ENCODE data around the gene DBF4B. TPM values are rescaled to one million over a fixed set of nuclear protein-coding genes. Genes with fewer than 3 reads are reported as not detected.
A peak's percentile ranks its signal among the peaks of the same experiment; 100 is the strongest.

Gene DBF4B, protein sequence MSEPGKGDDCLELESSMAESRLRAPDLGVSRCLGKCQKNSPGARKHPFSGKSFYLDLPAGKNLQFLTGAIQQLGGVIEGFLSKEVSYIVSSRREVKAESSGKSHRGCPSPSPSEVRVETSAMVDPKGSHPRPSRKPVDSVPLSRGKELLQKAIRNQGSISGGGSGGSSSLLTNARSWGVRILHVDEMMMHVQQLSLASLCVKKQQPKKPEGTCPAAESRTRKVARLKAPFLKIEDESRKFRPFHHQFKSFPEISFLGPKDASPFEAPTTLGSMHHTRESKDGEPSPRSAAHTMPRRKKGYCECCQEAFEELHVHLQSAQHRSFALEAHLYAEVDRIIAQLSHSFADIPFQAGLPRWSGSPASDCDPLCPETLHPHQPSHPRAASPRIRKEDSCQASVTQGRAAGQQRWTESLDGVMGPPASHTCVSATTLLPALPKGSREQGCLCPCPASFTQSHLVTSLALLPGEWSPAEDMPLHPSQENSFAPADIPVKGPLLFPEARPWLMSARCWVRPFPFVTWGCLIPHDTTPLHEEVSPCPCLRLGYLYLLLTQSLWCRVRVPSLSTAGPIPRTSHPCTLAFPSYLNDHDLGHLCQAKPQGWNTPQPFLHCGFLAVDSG
- total RNA-seq (1 to 10 TPM; 2.9 to 5.5 (median 4.0) TPM), polyA plus RNA-seq (1 to 10 TPM; 2.2 to 8.0 TPM)
- long read RNA-seq, donor 1, partial matches to known transcripts = 0 of 2 reads
- long read RNA-seq, donor 1, other reads (novel, unspliced or antisense) = 2 of 2 reads
- long read RNA-seq, donor 2, partial matches to known transcripts = 0 of 3 reads
- long read RNA-seq, donor 2, other reads (novel, unspliced or antisense) = 2 of 3 reads
- long read RNA-seq, donor 3, partial matches to known transcripts = 0 of 1 reads
- long read RNA-seq, donor 3, other reads (novel, unspliced or antisense) = 0 of 1 reads

DNA sequence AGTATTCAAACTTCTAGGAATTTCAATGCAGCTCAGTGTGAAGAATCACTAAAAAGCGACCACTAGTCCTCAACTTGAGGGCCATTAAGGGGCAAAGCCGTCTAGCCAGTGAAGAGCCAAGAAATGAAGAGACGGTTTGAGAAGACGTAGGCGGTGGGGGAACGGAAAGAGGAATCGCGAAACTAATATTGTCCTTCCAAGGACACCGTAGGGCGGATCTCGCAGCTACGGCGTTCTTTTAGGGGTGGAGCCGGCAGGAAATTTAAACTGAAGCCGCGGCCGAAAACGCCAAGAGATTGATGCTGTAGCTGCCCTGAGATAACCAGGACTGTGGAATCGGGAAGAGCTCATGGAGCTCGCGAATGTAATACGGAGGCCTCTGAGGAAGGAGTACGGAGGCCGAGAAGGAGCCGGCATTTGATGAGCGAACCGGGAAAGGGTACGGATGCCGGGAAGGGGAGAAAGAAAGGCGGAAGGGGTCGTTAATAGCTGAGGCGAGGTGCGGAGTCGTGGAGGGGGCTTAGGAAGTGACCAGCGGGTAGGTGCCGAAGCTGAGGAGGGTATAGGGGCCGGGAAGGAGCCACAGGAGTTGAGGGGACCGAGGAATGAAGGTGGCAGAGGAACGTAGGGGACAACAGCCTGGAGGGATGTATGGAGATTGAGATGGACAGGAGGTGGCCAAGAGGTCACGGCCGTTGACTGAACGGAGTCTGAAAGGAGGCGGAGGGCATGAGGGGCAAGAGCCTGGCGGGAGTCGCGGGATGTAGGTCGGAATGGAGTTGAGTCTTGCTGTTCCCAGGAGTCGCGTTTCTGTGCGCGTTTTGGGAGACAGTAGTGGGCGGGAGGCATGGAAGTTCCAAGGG, at the start of gene DBF4B:
Gene DBF4B (plus strand): TSS at position 265 of the 863 bp plus-strand sequence. CDS start 156 bp downstream, at position 421.
- Histone ChIP-seq H3K27ac (peak within 1 kb of the TSS; percentile 1 to 85 (median 74)), H3K4me3 (peak within 1 kb of the TSS; percentile 58 to 93 (median 79)), H3K9me3 (no peaks in the 10 kb centered on the region), H3K27me3 (peaks cover 0 to 12% (median 0%) of the 10 kb centered on the region in 7 donors), H3K36me3 (peaks cover 0 to 2% (median 0%) of the 10 kb centered on the region in 9 donors), H3K4me1 (peaks cover 0 to 20% (median 15%) of the 10 kb centered on the region in 9 donors)
- 0% methylated on average over 52 of the region's 52 CpGs for WGBS, 2 donors
- TF ChIP-seq, protein P1, sequence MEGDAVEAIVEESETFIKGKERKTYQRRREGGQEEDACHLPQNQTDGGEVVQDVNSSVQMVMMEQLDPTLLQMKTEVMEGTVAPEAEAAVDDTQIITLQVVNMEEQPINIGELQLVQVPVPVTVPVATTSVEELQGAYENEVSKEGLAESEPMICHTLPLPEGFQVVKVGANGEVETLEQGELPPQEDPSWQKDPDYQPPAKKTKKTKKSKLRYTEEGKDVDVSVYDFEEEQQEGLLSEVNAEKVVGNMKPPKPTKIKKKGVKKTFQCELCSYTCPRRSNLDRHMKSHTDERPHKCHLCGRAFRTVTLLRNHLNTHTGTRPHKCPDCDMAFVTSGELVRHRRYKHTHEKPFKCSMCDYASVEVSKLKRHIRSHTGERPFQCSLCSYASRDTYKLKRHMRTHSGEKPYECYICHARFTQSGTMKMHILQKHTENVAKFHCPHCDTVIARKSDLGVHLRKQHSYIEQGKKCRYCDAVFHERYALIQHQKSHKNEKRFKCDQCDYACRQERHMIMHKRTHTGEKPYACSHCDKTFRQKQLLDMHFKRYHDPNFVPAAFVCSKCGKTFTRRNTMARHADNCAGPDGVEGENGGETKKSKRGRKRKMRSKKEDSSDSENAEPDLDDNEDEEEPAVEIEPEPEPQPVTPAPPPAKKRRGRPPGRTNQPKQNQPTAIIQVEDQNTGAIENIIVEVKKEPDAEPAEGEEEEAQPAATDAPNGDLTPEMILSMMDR (IDR thresholded peaks at IDR 0.05) = no peak
- peak; percentile 77 to 95 (median 89) for ATAC-seq
- DNase-seq = peak; percentile 53 to 92
- intact Hi-C loops (cut with DNase I) = loop anchor here in 1 of 10 donors (1.0 kb wide), 1 partner anchor 19 kb away; the partner anchor contains the start of gene CCDC43

DNA sequence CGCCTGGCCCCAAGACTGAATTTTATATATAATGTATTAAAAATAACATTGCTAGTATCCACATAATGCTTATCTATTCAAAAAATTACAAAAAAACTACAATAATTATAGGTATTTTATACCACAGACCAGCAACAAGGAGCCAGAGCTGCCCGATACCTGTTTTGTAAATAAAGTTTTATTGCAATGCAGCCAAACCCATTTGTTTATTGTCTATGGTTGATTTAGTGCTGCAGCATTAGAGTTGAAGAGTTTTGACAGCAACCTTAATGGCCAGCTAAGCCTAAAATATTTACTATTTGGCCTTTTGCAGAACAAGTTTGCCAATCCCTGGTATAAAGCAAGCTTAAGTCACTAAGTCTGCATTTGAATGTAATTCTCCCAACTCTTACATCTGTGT, 46.6 kb upstream of the DBF4B start:
- TF ChIP-seq, protein P1 (IDR thresholded peaks at IDR 0.05) = no peak
- Histone ChIP-seq H3K36me3 (no peaks in the 10 kb centered on the region), H3K9me3 (no peaks in the 10 kb centered on the region), H3K27me3 (peaks cover 0 to 27% (median 17%) of the 10 kb centered on the region in 7 donors), H3K4me3 (no peak overlapping the region), H3K27ac (no peak overlapping the region), H3K4me1 (peaks cover 0 to 4% (median 0%) of the 10 kb centered on the region in 9 donors)
- intact Hi-C loops (cut with DNase I) = loop anchor here in 1 of 10 donors (10.0 kb wide), 1 partner anchor 57 kb away; no protein-coding TSS in a partner anchor
- WGBS, 2 donors = 96 to 99% methylated on average over 2 of the region's 2 CpGs
- DNase-seq (no peak), ATAC-seq (no peak)

DNA sequence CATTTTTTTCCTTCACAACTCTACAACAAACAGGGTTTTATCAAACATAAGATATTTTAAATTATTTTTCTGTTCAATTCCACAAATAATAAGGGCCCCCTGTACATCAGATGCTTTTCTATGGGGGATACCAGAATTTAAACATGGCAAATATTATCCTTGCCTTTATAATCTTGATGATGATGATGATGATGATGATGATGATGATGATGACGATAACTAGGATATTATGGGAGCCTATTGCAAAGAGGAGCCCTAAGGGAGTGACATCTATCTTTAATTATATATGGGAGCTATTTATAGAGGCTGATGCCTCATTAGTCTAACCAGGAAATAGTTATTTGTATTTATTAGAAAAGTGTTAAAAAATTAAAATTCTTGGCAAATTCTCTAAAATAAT, 45.4 kb upstream of the DBF4B start:
- no peak overlapping the region for H3K4me3 ChIP-seq
- intact Hi-C loops (cut with DNase I) = loop anchor here in 1 of 10 donors (10.0 kb wide), 1 partner anchor 58 kb away; no protein-coding TSS in a partner anchor
- 78 to 82% methylated on average over 1 of the region's 1 CpG for whole genome bisulfite sequencing, 2 donors
- H3K9me3 ChIP-seq = no peaks in the 10 kb centered on the region
- H3K27me3 ChIP-seq = peaks cover 0 to 14% (median 5%) of the 10 kb centered on the region in 7 donors
- DNase-seq (no peak), ATAC-seq (no peak)
- TF ChIP-seq, protein P1 (IDR thresholded peaks at IDR 0.05) = no peak
- no peak overlapping the region for H3K27ac ChIP-seq
- H3K4me1 ChIP-seq = no peaks in the 10 kb centered on the region
- no peaks in the 10 kb centered on the region for H3K36me3 ChIP-seq

Measured in heart right ventricle (tissue), 16 donors.